Measurements from ENCODE around the gene BRD9.

DNA sequence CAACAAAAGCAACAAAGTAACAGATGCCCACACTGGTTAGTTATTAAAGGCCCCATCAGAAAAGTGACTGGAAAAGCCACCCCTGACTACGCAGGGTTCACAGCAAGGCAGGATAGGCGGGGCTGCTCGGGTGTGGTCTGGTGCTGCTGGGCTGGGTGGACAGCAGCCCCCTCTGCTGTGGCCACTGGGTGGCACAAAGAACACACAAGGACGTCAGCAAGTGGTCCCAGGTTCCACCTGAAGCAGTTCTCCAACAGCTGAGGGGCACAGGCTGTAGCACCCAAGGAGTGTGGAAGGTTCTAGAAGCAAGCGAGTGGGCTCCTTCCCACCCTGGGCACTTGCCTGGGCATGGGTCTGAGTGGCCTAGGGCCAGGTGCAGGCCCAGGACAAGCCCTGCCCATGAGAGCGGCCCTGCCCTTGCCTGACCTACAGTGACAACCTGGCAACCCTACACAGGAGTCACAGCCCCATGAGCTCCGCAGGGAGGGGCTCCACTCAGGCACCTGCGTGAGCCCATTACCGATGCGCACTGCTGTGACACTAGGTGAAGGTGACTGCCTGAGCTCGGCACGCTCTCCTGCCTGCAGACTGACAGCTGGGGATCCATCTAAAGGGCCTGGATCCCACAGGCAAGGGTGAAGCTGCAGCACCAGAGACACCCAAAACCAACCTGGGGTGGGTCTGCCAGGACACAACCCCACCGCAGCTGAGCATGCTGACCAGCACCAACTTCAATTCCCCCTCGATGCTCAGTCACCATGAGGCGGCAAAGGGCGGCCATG, 8.1 kb downstream of the BRD9 start:
- TF ChIP-seq, protein P1, sequence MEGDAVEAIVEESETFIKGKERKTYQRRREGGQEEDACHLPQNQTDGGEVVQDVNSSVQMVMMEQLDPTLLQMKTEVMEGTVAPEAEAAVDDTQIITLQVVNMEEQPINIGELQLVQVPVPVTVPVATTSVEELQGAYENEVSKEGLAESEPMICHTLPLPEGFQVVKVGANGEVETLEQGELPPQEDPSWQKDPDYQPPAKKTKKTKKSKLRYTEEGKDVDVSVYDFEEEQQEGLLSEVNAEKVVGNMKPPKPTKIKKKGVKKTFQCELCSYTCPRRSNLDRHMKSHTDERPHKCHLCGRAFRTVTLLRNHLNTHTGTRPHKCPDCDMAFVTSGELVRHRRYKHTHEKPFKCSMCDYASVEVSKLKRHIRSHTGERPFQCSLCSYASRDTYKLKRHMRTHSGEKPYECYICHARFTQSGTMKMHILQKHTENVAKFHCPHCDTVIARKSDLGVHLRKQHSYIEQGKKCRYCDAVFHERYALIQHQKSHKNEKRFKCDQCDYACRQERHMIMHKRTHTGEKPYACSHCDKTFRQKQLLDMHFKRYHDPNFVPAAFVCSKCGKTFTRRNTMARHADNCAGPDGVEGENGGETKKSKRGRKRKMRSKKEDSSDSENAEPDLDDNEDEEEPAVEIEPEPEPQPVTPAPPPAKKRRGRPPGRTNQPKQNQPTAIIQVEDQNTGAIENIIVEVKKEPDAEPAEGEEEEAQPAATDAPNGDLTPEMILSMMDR (IDR thresholded peaks at IDR 0.05; ENCODE audit: low read depth, low read length) = no peak
- TF ChIP-seq EZH2phosphoT487 (IDR thresholded peaks at IDR 0.05; ENCODE audit: low read depth) = no peak
